Measurements from ENCODE around the gene PFN1.
A peak's percentile ranks its signal among the peaks of the same experiment; 100 is the strongest.
"Not testable (repeated sequence)": the region's sequence is repeated elsewhere in the genome, so short reads cannot be mapped to it uniquely, and the experiment has no call there.

The PFN1 gene

DNA sequence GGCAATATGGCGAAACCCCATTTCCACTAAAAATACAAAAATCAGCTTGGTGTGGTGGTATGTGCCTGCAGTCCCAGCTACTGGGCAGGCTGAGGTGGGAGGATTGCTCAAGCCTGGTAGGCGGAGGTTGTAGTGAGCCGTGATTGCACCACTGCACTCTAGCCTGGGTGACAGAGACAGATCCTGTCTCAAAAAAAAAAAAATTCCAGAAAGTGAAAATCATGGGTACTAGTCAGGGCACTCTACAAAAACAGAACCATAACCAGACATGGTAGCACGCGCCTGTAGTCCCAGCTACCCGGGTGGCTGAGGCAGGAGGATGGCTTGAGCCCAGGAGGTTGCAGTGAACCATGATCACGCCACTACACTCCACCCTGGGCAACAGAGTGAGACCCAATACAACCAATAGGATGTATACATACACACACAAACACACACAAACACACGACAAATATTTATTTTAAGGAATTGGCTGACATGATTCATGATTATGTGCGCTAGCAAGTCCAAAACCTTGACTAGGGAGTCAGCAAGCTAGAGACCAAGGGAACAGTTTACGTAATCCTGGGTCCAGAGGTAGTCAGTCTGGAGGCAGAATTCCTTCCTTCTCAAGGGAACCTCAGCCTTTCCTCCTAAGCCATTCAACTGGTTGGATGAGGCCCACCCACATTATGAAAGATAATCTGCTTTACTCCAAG, 27.8 kb downstream of the PFN1 start:
- no peak for DNase-seq

DNA sequence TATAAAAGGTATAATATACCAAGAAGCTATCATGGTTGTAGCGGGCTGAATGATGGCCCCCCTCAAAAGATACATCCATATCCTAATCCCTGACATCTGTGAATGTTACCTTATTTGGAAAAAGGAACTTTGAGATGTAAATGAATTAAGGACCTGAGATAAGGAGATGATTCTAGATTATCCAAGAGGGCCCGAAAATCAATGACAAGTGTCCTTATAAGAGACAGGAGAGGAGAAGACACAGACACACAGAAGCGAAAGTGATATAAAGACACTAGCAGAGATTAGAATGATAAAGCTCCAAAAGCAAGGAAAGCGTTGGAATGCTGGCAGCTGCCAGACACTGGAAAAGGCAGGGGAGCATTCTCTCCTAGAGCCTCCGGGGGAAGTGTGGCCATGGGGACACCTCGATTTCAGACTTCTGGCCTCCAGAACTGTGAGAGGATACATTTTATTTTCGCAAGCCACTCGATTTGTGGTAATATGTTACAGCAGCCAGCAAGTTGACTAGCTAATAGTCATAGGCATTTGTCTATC, 28.8 kb downstream of the PFN1 start:
- no peak for DNase-seq

DNA sequence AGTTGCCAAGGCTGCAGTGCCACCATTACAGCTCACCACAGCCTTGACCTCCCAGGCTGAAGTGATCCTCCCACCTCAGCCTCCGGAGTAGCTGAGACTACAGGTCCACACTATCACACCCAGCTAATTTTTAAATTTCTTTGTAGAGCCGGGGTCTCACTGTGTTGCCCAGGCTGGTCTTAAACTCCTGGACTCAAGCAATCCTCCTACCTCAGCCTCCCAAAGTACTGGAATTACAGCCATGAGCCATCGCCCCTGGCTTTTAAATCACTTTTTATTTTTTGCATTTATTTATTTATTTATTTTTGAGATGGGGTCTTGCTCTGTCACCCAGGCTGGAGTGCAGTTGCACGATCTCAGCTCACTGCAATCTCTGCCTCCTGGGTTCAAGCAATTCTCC, 33.8 kb downstream of the PFN1 start:
- not testable (repeated sequence) for DNase-seq

DNA sequence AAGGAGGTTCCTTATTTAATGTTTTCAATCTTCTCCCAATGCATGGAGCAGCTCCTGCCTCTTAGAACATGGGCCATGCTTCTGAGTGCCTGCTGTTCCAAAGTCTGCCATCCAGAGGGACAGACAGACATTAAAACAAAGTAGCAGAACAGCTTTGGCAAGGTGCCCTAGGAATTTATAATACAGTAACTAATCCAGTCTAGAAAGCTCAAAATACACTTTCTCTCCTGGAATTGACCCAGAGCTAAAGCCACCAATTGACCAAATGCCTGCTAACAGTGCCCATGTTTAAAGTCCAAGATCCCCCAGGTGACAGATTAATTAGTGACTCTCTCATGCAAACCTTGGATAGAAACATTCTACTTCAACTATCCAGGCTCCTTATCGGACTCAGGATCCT, 34.3 kb downstream of the PFN1 start:
- no peak for DNase-seq

DNA sequence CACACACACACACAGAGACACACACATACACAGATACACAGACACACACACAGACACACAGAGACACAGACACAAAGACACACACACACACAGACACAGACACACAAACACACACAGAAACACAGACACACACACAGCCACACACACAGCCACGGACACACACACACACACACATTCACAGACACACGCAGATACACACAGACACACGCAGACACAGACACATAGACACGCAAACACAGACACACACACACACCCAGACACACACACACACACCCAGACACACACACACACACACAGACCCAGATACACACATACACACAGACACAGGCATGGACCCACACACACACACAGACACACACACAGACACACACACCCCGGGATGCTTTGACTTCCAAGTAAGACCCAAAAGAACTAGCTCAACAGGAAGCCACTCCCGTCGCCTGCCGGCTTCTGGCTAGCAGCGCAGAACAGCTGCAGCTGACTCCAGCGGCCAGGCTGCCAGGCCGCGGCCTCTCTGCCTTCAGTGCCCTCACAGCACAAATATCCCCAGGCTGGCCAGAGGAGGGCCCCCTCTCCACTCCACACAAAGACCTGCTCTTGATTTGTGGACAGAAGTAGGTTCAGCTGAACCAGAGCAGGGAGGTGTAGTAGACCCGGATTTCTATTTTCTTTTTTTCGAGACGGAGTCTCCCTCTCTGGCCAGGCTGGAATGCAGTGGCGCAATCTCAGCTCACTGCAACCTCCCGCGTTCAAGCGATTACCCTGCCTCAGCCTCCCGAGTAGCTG, 39.4 kb downstream of the PFN1 start:
- peak; percentile 57 to 68 for DNase-seq

DNA sequence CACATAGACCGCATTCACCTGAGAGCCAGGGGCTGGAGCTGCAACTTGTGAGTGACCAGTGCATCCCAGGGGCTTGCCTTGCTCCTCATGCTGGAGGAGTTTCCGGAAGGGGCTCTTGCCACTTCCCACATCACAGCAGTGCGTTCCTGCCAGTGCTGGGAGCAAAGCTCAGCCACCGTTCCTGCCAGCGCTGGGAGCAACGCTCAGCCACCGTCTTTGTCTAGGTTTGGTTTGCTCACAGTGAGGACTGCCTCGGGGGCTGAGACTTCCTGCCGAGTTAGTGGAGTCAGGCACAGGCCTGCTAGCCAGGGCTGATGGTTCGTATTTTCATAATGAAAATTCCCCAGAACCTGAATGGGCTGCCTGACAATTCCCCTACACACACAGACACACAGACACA, 40.0 kb downstream of the PFN1 start:
- no peak for DNase-seq

DNA sequence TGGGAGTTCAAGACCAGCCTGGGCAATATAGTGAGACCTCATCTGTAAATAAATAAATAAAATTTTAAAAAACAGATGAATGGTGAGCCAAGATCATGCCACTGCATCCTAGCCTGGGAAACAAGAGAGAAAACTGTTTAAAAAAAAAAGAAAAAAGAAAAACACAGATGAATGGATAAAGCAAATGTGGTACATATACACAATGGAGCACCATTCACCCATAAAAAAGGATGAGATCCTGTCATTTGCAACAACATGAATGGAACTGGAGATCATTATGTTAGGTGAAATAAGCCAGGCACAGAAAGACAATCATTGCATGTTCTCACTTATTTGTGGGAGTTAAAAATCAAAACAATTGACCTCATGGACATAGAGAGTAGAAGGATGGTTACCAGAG, 41.7 kb downstream of the PFN1 start:
- not testable (repeated sequence) for DNase-seq

DNA sequence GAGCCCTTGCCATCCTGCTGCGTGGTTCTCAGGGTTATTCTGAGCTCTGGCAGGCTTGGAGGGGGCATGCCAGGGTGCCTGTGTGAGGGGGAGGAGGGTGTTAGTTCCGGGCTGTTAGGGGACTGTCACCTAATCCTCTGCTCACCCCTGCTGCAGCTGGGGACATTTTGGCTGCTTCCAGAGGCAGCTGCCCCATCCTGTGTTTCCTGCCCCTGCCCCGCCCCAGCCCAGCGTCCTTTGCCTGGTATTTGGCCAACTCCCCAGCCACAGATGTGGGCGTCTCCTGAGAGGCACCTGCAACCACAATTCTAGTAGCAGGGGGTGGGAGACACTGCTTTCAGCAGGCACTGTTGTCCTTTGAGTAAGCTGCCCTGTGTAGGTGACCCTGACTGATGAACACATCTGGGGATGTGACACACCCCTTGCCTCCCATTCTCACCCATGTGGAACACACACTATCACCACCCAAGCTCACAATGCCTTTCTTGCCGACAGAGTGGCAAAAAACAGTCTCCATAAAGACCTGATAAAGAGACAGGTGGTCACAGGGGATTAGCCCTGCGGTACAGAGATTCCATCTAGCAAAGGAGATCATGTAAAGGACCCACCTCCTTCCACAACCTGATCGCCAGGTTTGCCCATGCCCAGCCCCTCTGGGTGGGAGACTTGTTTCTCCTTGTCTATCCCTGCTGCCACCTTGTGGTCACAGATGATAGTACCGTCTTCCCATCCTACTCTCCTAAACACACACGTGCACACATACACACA, 45.1 kb downstream of the PFN1 start, which contains the start of gene CHRNE:
CHRNE (minus strand) TSS at position 48 of the 768 bp plus-strand sequence; CDS start at position 13, 35 bp downstream.
- peak; percentile 56 to 72 for DNase-seq

DNA sequence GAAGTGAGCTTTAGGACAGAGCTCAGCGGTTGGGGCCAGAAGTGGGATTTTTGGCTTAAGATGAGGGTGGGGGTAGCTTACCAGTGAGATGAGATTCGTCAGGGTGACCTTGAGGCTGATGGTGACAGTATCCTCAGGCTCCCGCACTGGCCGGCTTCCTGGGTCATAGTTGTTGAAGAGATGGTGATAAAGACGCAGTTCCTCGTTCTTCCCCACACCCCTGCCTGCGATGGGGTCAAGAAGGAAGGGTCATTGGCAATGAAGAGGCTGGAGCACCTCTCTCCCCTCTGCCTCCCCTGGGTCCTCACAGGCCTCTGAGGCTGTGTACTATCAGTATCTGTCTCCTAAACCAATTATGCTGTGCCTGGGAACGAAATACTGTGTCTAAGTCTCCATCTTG, 45.8 kb downstream of the PFN1 start:
- DNase-seq = no peak

DNA sequence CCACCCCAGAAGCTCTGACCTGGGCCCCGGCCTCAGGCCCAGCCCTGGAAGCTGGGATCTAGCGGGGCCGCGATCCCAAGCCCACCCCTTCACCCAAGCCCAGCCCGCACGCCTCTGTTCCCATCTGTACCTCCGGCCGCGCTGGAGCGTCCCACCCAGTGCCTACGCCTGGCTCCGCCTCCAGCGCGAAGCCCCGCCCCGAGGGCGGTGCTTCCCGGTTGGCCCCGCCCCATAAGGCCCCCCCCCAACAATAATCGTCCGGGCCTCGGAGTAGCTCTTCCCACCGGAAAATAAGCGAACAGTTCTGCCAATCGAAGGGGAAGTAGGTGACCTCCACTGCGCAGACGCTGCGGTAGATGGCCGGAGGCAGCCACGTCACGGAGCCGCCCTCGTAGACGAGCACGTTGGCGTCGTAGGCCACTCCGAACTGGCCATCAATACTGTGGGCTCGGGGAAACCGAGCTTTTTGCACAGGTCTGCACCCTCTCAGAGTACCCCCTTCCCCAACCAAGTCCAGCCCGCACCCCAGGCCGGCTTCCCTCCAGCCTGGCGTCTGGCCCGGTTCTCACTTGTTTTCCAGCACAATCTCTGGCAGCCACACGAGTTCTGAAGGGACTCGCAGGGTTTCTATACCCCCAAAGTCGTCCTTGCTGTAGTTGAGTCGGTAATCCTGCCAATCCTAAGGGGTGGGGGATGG, 46.5 kb downstream of the PFN1 start:
- peak in 1 of 2 experiments; percentile 21 for DNase-seq

DNA sequence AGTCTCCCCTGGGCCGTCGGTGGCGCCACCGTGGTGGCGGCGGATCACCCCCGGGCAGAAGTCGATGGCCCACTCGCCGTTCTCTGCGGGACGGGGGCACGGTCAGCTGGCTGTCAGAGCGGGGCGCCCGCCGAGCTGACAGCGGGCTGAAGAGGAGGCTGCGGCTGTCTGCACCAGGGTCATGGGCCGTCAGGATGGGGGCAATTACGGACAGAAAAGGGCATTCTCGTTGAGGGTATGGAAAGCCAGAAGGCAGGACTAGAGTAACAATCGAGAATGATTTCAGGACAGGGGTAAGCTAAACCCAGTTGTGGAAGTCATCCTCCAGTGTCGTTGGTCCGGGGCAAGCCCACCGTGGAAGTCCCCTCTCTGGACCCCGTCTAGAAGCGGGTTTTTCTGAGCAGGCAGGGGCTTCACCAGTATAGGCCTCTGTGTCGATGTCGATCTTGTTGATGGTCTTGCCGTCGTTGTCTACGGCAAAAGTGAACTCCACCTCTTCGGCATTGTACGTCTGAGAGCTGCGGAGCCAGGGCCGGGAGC, 47.2 kb downstream of the PFN1 start:
- DNase-seq = no peak

DNA sequence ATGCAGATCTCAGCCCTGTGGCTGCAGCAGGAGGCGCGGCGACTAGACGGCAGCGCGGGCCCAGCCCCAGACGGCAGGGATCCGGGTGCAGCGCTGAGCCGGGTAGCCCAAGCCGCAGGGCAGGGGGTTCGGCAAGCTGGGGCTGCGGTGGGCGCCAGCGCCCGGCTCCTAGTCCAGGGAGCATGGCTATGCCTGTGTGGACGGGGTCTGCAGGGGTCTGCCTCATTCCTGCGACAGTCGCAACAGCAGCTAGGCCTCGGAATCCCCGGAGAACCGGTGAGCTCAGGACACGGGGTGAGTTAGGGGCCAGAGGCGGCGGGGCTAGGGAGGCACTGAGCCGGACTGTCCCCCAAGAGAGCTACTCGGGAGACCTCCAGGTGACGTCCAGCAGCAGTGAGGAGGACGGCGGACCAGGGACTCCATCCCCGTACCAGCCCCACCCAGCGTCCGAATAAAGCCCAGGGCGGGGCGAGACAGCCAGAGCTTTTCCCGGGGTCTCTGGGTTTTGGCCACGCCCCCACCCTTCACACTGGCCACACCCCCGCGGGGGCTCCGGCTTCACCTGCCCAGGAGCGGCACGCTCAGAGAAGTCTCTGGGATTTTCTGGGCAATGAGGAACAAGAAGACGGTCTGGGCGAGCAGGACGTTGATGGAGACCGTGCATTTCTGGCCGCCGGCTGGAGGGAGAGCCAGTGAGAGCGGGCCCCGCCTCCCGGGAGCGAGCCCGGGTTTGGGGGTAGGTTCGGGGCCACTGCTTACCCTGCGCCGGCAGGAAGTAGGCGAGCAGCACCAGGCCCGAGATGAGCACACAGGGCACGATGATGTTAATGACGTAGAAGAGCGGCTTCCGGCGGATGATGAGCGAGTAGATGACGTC, 47.9 kb downstream of the PFN1 start:
- DNase-seq = peak in 1 of 2 experiments; percentile 59

DNA sequence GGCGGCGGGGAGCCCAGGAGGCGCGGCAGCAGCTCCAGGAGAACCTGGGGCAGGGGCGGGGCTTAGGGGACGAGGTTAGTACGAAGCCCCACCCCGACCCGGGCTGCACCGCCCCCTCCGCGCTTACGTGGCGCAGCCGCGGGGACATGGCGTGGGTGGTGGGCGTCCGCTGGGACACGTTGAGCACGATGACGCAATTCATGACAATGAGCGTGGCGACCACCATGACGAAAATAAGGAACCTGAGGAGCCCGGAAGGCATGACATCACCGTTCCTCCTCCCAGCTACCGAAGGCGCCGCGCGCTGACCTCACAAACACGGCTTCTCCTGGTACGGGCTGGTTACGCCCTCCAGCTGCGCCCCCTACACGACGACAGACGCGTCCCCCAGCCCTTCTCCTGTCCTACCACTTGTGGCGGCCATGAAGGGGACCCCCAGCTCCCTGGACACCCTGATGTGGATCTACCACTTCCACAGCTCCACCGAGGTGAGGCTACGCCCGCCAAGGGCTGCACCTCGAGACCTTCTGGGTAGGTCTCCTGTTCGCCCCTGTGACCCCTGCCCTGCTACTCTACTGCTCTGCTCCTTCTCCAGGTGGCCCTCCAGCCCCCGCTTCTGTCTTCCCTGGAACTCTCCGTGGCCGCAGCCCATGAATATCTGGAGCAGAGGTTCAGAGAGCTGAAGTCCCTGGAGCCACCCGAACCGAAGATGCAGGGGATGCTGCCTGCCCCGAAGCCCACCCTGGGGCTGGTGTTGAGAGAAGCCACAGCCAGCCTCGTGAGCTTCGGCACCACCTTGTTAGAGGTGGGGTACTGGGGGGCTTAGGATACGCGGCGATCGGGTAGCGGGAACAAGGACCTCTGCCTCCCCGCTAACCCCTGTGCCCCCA, 48.7 kb downstream of the PFN1 start, which contains the start of gene C17orf107:
C17orf107 (plus strand) TSS at position 196 of the 890 bp plus-strand sequence; CDS start at position 423, 227 bp downstream.
- DNase-seq = peak; percentile 95 to 97

DNA sequence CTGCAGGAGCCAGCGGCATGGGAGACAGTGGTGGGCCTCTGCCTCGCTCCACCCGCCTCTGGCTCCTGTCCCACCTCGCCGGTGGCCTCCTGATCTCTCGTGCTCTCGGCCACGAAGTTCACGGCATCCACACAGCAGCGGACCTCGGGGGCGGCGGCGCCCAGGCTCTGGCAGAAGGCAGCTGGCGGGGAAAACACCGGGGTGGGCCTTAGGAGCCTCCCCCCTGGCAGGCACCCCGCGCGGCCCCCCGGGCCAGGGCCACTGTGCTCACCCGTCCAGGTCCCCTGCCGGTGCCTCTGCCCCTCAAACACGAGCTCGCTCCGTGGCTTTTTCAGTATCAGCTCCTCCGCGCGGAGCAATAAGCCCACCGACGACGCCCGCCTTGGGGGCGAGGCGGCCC, 49.4 kb downstream of the PFN1 start:
- no peak for DNase-seq

DNA sequence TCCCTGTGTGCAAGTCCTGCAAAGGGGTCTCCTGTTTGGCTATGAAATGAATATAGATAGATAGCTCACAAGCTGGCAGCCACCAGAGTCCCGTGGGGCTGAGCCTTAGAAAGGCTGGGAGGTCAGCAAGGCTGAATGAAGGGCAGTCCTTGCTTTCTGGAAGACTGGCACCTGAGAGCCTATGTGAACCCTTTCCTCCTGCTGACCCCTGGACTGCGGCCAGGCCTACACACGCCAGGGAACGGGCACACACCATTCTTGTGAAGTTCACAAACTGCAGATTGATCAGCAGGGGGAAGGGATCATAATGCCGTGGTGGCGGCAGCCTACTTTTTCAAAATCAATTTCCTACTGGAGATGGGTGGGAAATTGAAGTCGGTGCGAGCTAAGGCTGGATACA, 50.0 kb downstream of the PFN1 start:
- no peak for DNase-seq

DNA sequence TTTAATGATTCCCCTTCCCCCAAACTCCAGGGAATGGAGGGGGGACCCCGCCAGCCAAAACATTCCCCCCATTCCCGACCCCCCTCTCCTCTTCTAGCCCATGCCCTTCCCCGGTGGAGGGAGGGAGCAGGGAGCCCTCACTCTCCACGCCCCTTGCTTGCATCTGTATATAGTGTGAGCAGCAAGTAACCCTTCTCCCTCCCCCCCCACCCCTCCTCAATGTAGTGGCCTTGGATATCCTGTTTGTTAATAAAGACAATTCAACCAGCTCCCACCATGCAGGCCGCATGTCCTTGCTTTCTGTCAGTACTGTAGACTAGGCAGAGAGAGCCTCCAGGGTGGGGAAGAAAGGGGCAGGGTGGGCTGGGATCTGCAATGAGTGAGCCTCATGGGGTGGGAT, 50.5 kb downstream of the PFN1 start:
- DNase-seq = no peak

DNA sequence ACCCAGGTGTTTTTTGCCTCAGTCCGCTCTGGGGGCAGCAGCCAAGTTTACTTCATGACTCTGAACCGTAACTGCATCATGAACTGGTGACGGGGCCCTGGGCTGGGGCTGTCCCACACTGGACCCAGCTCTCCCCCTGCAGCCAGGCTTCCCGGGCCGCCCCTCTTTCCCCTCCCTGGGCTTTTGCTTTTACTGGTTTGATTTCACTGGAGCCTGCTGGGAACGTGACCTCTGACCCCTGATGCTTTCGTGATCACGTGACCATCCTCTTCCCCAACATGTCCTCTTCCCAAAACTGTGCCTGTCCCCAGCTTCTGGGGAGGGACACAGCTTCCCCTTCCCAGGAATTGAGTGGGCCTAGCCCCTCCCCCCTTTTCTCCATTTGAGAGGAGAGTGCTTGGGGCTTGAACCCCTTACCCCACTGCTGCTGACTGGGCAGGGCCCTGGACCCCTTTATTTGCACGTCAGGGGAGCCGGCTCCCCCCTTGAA, 51.1 kb downstream of the PFN1 start:
- no peak for DNase-seq

DNA sequence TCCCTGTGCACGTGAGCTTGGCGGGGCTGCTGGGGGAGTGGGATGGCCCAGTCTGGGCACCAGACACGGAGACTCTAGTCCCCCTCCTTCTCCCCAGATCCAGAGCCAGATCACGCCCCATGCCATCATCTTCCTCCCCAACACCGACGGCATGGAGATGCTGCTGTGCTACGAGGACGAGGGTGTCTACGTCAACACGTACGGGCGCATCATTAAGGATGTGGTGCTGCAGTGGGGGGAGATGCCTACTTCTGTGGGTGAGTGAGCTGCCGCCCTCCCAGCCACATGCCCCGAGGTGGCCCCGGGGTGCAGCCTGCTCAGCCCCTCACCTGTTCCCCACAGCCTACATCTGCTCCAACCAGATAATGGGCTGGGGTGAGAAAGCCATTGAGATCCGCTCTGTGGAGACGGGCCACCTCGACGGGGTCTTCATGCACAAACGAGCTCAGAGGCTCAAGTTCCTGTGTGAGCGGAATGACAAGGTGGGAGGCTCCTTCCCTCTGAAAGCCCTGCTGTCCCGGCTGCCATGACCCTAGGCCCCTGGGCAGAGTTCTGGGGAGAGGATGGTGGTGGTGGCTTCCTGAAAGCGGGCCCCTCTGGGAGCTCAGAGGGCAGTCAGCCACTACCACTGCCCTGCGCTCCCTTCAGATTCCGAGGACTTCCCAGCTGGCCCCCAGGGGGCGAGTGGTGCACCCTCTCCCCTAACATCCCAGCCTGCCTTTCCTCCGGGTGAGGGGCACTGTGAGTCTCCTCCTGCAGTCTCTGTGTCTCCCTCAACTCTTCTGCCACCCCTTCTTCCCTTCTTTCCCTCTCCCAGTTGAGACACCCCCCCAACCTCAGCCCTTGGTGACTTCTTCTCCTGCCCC, 51.8 kb downstream of the PFN1 start:
- DNase-seq = no peak

All from stimulated activated CD4-positive, alpha-beta T cell treated with anti-CD3 and anti-CD28 coated beads, Interleukin-4, amount 100 ng/mL, for 4 hours (primary cell).